ENCODE measurements around the gene CADPS.

Gene CADPS

DNA sequence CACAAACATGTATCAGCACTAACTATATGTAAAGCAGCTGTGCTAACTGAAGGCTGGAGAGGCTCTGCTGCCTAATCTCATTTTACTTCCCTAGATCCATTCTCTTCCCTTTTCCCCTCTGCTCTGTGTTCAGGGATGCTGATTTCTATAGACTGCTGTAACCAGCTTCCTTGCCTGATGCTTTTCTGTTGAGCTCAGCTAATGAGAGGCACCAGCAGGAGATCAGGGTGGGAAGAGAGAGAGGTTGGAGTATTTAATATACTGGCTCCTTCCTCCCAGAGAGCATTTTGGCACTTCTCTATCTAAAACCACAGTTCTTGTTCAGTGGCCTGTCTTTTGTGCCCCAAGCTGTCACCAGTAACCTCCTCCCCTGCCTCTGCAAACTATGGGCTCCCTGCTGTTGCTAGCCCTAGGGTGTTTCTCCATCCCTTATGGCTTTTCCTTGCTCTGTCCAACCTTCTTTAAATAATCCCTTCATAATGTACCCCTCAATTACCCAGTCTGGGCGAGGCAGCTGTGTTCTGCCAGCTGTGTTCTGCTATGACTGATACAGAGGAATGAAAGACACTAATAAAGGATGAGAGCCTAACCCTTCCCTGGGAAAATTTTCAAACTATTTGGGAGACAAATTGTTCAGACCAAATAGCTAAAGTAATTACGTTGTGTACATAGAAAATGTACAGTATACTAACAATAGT is 69.5 kb downstream of the CADPS start:
- DNase-seq: no peak

DNA sequence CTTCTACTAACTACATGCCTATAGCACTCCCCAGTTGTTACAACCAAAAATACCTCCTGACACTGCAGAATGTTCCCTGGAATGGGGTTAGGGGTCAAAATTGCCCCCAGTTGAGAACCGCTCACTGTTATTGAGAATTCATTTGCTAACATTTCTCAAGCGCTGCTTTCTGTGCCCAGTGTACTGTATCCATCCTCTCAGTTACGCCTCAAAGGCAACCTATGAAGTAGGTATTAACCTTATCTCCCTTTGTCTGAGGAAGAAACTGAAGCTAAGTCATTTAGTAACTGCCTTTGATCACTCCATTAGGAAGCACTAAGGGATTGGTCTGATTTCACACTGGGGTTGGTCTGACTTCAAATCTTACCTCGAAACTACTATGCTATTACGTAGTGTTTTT is 70.1 kb downstream of the CADPS start:
- DNase-seq: no peak

DNA sequence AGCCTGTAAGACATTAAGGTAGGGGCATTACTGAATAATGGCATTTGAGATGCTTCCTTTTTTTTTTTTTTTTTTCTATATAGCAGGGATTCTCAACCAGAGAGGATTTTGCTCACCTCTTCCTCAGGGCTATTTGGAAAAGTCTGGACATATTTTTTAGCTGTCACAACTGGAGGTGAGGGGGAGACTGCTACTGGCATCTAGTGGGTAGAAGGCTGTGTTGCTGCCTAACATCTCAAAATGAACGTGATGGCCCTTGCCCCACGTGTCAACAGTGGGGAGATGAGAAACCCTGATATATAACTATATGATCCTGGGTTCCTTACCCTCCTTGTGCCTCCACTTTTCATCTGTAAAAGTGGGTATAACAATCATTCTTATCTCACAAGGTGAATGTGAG is 71.9 kb downstream of the CADPS start:
- DNase-seq: no peak

DNA sequence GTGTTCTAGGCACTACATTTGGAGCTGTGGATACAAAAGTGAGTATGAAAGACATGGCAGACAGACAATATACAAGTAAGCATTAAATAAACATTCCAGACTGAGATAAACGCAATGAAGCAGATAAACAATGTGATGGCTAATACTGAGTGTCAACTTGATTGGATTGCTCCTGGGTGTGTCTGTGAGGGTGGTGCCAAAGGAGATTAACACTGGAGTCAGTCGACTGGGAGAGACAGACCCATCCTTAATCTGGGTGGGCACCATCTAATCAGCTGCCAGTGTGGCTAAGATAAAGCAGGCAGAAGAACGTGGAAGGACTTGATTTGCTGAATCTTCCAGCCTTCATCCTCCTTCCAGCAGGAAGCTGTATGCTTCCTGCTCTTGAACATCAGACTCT is 77.2 kb downstream of the CADPS start:
- no peak for DNase-seq

- no peak for DNase-seq
Measured at GRCh38 chr3:62797132-62797531, 78.1 kb downstream of the CADPS start.

- DNase-seq: no peak
Measured at GRCh38 chr3:62795978-62796657, 79.1 kb downstream of the CADPS start.

DNA sequence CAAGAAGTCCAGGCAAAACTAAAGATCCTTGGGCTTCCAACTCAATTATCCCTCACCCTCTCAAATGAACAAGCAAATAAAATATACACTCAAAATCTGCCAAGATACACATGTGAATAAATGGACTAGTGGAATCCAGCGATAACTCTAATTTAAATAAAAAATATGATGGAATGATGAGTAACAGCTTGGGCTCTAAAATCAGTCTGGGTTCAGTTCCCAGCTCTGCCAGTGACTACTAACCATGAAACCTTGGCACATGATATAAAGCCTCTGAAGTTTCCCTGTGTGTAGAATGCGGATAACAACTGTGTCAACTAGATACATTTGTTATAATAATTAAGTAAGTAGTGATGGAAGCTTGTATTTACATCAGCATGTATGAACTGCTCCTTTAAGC is 81.3 kb downstream of the CADPS start:
- DNase-seq: no peak

- no peak for DNase-seq
Measured at GRCh38 chr3:62785384-62785783, 89.8 kb downstream of the CADPS start.

GRCh38 chr3:62781121-62781520 is 94.1 kb downstream of the CADPS start:
- no peak for DNase-seq

DNA sequence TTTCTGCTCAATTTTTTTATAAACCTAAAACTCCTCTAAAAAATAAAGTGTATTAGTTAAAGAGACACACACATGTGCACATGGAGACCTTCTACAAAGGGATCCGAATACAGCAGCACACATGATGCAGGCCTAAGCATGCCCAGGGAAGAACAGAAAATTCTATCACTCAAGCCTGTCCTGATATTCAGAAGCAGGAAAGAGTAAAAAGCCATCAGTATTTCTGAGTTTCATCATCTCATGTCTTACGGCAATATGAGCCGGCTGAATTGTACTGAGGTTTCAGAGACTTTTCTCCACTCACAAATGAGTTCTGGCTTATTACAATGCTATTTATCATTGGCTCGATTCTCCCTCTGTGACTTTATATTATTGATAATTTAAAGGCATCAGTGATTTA is 97.5 kb downstream of the CADPS start:
- no peak for DNase-seq

GRCh38 chr3:62777130-62777529 is 98.1 kb downstream of the CADPS start:
- DNase-seq: no peak

DNA sequence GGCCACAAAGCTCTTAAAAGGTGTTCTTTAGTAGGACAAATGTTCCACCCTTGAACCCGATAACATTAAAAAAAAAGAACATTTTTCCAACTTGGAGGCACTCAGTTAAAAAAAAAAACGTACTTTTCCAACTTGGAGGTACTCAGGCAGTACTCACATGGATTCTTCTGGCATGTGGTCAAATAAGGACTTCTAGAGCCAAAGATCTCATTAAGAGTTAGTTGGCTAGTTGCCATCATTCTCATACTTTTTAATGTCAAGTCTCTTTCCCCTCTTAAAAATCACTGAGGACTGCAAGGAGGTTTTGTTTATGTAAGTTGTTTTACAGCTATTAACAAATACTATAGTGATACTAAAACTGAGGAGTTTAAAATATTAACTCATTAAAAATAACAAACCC is 101.0 kb downstream of the CADPS start:
- DNase-seq: no peak

DNA sequence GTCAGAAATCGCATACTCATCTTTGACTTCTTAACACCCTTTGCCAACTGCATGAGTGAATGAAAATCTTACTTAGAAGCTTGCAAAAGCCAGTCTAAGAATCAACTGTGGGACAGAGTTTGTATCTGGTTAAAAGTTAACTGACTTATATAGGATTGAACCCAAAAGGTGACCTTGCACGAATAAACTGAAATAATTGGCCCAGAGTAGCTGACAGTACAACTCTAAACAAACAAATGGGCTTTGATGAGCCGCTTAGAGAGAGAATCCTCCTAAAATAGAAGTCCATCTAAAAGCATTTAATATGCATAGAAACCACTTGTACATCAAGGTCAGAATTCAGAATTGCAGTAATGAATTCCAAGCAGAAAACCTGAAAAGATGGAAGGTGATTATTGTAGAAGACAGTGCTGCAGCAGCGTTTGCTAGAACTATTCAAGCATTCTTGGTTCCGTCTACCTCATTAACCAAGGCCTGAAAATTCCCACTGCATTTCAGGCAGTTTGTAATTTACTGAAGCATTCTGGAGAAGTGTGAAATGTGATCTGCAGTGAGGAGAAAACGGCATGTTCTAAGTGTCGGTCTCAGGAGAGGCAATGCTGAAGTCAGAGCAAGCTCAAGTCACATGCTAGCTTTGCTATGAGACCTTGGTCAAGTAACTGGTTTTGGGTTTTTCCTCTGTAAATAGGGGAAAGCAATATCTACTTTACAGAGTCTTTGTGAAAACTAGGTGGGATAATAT is 103.7 kb downstream of the CADPS start:
- no peak for DNase-seq

- no peak for DNase-seq
Measured at GRCh38 chr3:62768896-62769295, 106.3 kb downstream of the CADPS start.

DNA sequence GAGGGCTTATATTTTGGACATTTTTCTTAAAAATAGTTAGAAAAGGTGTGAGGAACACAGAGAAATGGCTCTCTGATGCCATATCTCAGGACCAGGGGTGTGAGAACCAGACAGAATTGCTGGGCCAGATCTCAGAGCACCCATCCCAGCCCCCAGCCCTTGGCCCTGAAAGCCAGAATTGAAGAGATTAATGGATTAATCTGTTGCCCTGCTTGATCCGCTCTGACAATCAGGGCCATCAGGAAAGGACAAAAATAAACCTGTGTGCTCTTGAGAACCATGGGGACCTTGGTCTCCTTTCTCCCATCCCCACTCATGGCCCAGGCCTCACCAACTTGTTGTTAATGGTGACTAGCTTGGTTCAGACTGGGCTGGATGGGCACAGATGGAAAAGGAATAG is 113.5 kb downstream of the CADPS start:
- DNase-seq: no peak

DNA sequence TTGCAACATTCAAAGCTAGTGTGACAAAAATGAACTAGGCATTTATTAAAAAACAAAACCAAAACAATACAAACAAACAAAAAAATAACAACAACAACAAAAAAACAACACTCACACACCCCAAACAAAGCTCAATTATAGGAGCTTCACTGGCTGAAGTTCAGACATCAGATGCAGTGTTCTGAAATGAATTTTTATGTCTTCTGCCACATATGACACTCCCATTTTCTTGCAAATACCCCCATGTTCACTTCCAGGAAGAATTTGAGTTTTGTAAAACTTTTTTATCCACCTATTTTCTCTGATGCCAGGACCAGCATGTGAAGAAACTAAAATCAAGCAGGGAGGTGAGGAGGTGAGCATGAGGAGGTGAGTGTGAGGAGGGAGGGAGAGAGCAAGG is 113.9 kb downstream of the CADPS start:
- no peak for DNase-seq

DNA sequence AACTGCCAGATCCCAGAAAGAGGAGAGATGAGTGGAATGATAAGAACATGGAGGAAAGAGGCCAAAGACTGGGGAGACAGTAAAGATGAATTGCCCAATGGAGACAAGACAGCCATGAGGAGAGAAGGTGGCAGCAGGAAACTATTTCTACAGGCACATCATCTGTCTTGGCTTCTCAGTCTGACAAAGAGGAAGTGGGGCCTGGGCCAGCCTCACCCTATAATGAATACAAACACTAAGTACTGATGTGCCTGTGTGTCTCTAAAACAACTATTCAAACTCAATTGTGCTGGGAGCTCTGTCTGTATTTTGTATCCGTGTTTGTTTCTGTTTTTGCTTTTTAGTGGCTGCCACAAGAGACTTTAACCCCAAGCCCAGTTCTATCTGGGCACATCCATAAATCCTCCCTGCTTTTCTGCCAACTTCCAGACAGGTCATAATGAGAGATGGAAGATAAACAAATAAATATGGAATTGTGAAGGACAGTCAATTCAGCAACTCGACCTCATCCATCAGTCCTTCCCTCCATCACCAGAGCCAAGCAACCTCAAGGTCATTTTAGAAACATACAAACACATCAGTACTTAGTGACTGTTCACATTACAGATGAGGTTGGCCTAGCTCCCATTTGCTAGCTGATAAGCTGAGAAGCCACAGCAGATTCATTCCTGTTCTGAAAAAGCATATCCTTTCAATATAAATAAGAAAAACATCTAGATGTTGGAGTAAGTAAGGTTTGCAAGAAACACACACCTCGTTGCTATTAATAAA is 116.7 kb downstream of the CADPS start:
- DNase-seq: no peak

DNA sequence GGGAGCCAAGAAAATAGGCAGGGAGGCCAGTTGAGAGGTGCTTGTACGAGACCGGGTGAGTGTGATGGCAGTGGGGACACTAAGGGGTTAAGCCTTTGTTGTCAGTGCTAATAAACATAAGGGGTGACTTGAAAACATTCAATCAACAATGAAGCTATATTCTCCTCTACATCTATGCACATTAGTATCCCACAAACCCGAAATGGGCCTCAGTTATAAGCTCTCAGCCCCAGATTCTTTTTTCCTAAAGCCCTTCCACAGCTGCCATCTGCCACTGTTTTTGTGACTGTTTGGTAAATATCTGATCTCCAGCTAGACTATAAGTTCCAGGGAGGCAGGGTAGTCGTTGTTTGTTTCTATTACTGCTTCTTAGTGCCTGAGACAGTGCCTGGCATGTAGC is 118.2 kb downstream of the CADPS start:
- DNase-seq: no peak

- DNase-seq: no peak
Measured at GRCh38 chr3:62755285-62755684, 119.9 kb downstream of the CADPS start.

- DNase-seq: no peak
Measured at GRCh38 chr3:62749657-62750056, 125.6 kb downstream of the CADPS start.

GRCh38 chr3:62749130-62749529 is 126.1 kb downstream of the CADPS start:
- no peak for DNase-seq

DNA sequence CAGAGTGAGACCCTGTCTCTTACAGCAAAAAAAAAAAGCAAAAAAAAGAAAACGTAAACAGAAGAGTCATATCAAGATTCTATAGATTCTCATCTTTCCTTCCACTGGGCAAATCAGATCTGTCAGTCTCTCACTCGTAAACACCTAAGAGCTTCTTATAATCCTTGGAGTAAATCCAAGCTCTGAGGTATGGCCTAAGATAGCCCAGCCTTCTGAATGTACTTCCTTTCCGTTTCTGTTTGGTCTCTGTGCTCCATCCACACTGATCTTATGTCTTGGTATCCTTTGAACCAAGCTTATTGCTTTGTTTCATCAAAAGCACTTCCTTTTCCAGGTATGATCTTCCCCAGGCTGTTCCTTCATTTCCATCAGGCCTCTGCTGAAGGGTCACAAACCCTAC is 137.8 kb downstream of the CADPS start:
- DNase-seq: no peak

DNA sequence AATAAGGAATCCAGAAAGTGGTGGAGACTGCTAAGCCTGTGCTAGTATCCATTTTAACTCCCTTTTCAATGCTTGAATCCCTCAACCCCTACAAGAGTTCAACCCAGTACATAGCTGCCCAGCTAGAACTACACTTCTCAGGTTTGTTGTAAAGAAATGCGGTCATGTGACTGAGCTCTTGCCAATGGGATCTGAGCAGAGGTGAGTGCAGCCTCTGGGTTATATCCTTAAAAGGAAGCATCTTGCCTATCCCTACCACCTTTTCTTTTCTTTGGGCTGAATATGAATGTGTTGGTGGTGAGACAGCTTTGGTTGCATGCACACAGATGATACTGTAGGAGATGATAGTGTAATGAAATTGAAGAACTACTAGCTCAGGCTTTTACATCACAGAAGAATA is 139.7 kb downstream of the CADPS start:
- DNase-seq: no peak
